ENCODE measurements around the gene SCD.

GRCh38 chr10:100353770-100354485, 6.9 kb downstream of the SCD start:
- TF ChIP-seq POLR2AphosphoS5 (IDR thresholded peaks at IDR 0.05), result no peak
- no peak for TF ChIP-seq CTCF (IDR thresholded peaks at IDR 0.05)

Data from sigmoid colon (tissue), 4 donors.